Stimulated activated naive CD8-positive, alpha-beta T cell treated with anti-CD3 and anti-CD28 coated beads, Interleukin-15, Interleukin-2, amounts not matched to agents 100 U/mL and 50 U/mL, for 24 hours (primary cell): ENCODE measurements around the gene PPP2R5A.
"Not testable (repeated sequence)": the region's sequence is repeated elsewhere in the genome, so short reads cannot be mapped to it uniquely, and the experiment has no call there.

ENCODE experiments used
- ATAC-seq: fragments of 150-1000 bp; cut with Tn5 transposase; one replicate; pipeline ENCODE4 v1.10.0; 2021
- DNase-seq: peaks from one replicate; pipeline ENCODE4 v3.0.0; 2021

Gene PPP2R5A

DNA sequence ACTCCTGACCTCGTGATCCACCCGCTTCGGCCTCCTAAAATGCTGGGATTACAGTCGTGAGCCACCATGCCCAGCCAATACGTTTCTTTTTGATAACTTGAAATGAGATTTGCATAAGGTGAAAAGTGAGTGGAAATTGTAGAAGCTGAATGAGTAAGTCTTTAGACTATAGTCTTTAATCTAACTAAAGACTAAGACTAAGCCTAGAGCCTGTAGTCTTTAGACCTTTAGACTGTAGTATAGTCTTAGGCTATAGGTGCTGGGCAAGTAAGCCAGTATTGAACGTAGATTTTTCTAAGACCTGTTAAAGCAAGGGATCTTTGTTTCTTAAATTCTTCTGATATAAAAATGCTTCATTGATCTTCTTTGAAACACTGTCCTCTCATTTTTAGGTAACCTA, 12.1 kb downstream of the PPP2R5A start:
- ATAC-seq (no peak), DNase-seq (no peak)

DNA sequence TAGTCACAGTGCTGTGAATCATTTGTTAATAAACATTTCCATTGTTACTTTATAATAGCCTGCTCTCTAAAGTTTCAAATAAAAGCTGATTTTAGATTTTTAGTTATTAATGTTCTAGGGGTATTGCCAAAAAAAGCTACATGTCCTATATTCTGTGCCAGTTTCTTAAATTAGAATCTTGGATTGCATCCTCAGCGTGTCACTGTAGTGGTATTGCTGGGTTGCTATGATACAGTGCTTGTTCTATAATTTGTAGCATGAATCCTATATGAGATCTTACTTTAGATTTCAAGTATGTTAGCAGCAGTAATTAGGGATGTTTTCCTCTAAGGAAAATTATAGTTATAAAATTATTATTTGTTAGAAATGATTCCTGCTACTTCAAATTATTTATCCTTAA, 16.4 kb downstream of the PPP2R5A start:
- no peak for ATAC-seq
- DNase-seq, result no peak

DNA sequence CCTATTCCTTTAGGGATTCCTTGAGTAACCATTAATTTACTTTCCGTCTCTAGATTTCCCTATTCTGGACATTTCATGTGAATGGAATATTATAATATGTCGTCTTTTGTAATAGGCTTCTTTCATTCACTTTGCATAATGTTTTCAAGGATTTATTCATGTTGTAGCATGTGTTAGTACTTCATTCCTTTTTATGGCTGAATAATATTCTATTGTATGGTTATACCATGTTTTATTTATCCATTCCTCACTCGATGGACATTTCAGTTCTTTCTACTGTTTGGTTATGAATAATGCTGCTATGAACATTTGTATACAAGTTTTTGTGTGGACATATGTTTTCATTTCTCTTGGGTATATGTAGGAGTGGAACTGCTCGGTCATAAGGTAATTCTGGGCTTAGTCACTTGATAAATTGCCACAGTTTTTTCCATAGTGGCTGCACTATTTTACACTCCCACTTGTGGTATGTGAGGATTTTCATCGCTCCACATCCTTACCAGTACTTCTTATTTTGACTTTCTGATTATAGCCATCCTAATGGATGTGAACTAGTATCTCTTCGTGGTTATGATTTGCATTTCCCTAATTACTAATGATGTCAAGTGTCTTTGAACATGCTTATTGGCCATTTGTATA, 17.7 kb downstream of the PPP2R5A start:
- ATAC-seq, result peak; percentile 95
- no peak for DNase-seq

DNA sequence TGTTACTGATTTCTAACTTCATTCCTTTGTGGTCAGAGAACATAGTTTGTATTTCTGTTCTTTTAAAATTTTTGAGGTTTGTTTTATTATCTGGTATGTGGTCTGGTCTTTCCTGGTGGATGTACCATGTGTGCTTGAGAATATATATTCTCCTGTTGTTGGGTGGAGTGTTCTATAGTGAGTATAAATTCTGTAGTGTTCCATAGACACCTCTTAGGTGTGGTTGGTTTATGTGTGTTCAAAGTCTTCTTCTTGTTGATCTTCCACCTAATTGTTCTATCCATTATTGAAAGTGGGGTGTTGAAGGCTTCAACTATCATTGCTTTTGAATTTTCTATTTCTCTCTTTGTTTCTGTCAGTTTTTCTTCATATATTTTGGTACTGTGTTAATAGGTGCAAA, 20.1 kb downstream of the PPP2R5A start:
- DNase-seq (no peak), ATAC-seq (no peak)

DNA sequence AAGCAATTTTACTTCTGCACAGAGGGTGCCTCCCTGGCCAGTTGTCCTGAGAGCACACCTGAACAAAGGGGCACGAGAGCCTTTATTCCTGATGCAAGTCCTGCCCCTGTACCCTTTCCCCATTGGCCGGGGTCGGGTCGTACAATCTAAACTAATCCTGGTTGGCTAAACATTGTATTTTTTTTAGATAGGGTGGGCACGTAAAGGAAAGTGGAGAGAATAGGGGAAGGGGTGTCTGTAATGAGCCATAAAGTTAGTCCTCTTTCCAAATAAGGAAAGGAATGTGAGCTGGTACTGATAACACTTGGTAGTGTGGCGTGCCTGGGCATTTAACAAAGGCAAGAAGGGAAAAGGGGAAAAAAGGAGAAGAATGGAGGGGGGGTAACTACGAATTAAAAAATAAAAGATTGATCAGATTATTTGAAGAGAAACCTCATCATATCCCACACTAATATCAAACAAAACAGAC, 20.8 kb downstream of the PPP2R5A start:
- not testable (repeated sequence) for DNase-seq, ATAC-seq

DNA sequence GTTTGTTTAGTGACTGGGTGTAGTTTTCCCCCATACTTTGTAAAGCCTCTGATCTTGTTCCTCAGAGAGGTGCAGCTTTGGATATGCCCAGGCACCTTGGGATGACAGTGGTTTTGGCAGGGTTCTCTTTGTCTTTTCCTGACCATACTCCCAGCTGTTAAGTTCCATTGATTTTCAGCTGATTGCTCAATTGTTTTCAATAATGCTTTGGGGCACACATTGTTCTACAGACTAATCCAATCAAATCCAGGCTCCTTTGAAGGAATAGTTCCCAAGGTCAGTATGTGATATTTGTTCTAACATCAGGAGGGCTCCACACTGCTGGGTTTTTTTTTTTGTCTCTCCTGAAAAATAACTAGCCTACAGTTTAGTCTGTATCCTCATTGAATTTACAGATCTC, 24.8 kb downstream of the PPP2R5A start:
- DNase-seq, result no peak
- no peak for ATAC-seq

DNA sequence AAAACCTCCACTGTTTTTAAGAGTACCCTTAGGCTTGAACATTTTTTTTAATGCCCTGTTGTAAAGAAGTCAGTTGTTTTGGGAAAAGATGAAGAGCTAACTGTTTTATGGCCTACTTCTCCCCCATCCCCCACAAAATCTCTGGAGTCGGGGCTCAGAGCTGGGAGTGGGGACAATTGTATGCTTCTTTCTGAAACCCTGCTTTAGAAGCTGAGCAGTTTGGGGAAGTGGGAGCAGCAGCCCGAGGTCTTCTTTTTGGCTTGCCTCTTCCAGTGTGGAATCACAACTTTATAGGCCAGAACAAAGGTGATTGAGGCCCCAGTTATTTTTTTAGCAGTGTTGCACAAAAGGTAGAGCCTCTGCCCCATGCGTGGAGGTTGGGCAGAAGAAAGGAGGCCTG, 25.2 kb downstream of the PPP2R5A start:
- DNase-seq (no peak), ATAC-seq (no peak)

DNA sequence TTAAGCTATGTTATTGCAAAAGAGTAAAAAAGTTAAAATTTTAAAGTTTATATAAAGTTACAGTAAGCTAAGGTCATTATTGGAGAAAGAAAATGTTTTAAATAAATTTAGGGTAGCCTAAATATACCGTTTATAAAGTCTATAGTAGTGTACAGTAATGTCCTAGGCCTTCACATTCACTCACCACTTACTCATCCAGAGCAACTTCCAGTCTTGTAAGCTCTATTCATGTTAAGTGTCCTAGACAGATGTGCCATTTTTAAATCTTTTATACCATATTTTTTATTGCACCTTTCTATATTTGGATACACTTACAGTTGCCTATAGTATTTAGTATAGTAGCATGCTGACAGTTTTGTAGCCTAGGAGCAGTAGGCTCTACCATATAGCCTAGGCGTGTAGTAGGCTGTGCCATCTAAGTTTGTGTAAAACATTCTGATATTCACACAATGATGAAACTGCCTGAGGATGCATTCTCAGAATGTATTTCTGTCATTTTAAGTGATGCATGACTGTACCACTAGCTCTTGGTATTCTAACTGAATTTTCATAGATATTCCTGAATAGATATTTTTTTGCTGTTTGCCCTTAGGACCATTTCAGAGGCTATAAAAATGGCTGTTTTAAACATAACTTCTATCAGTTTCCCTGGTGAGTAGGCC, 26.8 kb downstream of the PPP2R5A start:
- ATAC-seq (no peak), DNase-seq (no peak)

DNA sequence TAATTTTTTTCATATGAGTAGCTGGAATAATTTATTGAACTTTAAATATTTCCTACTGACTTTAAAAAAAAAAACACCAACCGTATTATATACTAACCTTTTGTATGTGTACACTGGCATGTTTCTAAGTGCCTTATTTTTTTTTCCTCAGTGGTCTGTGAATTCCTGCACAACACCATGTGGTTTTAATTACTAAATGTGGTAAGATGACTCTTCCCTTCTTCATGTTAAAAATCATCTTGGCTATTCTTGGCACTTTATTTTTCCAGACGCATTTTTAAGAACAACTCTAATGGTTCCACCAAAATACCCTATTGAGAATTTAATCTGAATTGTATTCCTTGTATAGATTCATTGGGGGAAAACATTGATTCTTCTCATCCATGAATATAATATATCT, 28.4 kb downstream of the PPP2R5A start:
- no peak for DNase-seq
- no peak for ATAC-seq

DNA sequence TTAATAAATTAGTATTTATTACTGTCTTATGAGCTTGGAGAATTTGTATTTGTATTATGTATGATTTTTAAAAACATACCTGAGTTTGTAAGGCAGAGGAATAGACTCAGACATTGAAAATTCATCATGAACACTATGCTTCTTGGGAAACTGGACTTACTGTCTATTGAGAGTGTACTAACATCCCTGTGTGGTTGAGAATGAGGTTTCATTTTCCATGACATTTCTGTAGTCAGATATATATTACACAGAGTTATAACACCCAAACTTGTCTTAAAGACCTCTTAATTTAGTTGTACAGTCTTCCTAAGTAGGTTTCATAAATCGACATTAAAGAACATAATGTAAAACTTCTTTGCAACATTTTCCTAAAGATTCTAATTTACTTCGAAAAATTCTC, 30.0 kb downstream of the PPP2R5A start:
- DNase-seq (no peak), ATAC-seq (peak; percentile 71)

DNA sequence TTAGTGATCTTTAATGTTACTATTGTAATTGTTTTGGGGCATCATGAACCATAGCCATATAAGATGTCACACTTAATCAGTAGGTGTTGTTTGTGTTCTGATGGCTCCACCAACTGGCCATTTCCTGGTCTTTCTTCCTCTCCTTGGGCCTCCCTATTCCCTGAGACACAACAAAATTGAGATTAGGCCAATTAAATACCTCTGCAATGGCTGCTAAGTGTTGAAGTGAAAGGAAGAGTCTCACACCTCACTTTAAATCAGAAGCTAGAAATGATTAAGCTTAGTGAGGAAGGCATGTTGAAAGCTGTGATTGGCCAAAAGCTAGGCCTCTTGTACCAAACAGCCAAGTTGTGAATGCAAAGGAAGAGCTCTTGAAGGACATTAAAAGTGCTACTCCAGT, 30.7 kb downstream of the PPP2R5A start:
- no peak for DNase-seq
- ATAC-seq, result peak; percentile 55

DNA sequence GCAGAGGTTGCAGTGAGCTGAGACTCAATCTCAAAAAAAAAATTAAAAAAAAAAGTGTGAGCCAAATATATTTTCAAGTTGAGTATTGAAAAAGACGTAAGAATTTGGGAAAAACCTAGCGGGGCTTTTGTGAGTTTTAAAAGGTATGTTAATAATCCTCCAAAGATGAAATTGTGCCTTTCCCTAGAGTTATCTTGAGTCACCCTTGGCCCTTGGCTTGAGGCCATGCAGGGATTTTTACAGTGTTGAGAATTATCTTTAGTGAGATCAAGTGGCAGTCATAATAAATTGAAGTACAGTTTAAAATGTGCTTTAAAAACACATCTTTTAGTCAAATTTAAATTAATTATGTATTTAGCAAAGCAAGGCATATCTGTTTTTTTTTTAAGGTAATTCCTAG, 32.7 kb downstream of the PPP2R5A start:
- ATAC-seq (no peak), DNase-seq (no peak)

DNA sequence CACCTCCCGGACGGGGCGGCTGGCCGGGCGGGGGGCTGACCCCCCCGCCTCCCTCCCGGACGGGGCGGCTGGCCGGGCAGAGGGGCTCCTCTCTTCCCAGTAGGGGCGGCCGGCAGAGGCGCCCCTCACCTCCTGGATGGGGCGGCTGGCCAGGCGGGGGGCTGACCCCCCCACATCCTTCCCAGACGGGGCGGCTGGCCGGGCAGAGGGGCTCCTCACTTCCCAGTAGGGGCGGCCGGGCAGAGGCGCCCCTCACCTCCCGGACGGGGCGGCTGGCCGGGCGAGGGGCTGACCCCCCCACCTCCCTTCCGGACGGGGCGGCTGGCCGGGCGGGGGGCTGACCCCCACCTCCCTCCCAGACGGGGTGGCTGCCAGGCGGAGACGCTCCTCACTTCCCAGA, 35.8 kb downstream of the PPP2R5A start:
- not testable (repeated sequence) for DNase-seq, ATAC-seq

DNA sequence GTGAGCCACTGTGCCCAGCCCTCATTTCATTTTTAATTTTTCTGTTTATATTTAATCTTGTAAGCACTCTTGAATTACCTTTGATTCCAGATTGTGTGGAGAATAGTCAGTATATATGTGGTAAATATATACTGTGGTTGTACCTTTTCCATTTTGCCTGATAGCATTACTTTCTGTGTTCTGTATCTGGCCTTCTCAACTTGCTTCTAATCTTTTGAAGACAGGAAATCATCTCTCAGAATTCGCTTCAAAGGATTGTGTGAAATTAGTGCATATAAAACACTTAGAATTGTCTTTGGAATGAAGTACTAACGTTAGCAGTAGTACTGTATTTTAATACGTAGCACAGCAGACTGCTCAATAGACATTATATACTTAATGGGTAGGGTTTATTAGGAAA, 37.9 kb downstream of the PPP2R5A start:
- ATAC-seq, result no peak
- no peak for DNase-seq

DNA sequence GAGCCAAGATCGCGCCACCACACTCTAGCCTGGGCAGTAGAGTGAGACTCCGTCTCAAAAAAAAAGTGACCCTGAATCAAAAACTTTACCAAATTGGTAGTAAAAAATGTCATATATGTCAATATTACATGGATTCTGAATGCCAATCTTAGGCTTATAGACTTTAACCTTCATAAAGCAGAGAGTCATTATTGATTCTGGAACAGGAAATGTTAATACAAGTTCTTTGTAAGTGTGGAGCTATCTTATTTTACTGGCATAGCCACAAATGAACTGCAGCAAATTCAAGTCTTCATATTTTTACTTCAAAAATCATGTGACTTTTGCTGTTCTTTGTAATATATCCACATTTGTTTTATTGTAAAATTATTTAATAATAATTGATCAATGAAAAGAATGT, 41.3 kb downstream of the PPP2R5A start:
- DNase-seq (no peak), ATAC-seq (no peak)

DNA sequence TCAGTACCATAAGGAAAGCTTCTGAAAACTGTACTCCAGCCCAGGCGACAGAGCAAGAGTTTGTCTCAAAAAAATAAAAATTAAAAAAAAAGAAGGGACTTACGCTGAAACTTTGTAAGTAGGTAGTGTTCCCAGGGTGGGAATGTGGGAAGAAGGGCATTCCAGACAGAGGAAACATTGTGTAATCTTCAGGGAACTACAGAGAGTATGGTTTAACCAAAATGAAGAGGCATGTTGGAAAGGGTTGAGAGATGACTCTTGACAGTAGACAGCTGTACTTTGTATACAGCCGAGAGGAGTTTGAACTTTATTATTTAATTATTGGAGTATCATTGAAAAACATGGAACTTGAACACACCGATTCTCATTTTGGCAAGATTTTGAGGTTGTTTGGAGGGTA, 43.0 kb downstream of the PPP2R5A start:
- ATAC-seq, result no peak

DNA sequence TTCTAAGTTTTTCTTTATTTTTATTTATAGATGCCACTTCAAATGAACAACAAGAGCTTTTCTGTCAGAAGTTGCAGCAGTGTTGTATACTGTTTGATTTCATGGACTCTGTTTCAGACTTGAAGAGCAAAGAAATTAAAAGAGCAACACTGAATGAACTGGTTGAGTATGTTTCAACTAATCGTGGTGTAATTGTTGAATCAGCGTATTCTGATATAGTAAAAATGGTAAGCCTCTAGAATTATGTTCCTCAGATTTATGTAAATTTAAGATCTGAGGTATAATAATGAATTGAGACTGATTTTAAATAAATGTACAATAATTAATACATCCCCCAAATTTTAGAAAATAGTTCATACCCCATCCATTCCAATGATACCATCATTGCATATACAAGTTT, 43.9 kb downstream of the PPP2R5A start:
- ATAC-seq, result no peak

More for the DNA sequence above, 43.0 kb downstream of the PPP2R5A start:
- DNase-seq, result no peak

DNA sequence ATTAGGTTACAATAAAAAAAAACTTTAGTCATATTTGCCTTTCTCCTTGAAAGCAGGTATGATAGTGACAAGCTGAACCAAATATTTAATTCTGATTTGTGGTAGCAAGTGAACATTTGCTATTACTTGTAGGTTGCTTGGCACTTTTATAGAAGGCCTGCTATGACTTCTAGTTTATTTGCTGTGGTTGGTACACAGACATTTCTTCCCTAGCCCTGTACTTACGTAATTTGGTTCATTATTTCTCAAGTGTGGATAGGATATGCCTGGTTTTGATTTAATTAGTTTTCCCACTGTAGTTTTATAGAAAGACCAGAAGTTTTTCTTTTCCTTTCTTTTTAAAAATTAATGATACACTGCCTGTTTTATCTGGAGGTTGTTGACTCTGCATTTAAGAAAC, 55.9 kb downstream of the PPP2R5A start:
- ATAC-seq, result no peak

More for the DNA sequence above, 43.9 kb downstream of the PPP2R5A start:
- no peak for DNase-seq

DNA sequence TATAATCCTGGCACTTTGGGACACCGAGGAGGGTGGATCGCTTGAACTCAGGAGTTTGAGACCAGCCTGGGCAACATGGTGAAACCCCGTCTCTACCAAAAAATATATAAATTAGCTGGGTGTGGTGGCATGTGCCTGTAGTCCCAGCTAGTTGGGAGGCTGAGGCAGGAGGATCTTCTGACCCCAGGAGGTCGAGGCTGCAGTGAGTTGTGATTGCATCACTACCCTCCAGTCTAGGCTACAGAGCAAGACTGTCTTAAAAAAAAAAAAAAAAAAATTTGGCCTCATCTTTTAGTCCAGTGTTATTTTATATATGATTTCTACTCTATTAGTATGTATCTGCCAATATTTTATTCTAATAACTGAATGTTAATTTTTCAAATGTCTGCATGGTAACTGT, 59.7 kb downstream of the PPP2R5A start:
- ATAC-seq (no peak), DNase-seq (no peak)

More for the DNA sequence above, 55.9 kb downstream of the PPP2R5A start:
- DNase-seq, result no peak

DNA sequence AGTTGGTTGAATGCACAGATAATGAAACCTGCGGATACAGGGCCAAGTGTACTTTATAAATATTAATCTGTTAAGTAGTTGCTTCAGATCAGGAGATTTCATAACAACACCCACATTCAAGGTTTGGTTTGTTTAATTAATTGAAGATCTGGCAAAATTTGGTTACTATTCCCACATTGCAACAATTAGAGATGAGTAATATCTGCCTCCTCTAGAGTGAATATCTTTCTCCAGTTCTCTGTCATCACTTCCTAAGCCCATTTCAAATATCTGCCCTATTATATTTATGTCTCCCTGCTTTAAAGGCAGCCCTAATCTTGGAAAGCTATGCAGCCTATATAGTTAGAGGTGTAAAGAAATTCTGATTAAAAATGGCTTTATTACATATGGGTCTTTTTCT, 61.4 kb downstream of the PPP2R5A start:
- no peak for DNase-seq
- ATAC-seq, result no peak

DNA sequence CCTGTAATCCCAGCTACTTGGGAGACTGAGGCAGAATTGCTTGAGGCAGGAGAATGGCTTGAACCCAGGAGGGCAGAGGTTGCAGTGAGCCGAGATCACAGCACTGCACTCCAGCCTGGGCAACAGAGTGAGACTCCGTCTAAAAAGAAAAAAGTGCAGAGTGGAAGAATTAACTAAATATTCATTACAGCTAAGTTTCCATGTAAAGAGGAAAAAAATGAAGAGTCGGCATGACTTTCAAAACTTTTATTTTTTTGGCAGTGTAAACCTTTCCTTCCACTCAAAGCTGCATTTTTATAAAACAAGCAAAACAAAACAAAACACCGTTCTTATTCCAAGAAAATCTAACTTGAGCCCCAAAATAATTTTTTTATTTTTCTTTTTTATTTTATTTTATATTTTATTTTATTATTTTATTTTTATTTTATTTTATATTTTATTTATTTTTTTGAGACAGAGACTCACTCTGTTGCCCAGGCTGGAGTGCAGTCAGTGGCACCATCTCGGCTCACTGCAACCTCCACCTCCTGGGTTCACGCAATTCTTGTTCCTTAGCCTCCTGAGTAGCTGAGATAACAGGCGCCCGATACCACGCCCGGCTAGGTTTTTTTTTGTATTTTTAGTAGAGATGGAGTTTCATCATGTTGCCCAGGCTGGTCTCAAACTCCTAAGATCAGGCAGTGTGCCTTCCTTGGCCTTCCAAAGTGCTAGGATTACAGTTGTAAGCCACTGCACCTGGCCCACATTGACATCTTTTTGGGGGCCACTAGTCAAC, 66.6 kb downstream of the PPP2R5A start:
- ATAC-seq (no peak), DNase-seq (no peak)

DNA sequence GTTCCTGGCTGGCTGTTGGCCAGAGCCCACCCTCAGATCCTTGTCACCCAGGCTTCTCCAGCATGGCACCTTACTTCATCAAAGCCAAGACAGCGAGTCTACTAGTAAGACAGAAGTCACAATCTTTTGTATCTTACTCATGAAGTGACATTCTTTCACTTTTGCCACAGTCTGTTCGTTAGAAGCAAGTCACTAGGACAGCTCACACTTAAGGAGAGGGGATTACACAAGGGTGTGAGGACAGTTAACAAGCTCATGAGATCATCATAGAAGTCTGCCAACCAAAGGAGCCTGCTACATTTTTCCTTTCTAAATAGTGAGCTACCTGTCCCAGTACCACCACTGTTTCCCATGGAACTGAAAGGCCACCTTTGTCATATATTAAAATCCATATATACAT, 68.0 kb downstream of the PPP2R5A start:
- no peak for DNase-seq
- ATAC-seq, result no peak

DNA sequence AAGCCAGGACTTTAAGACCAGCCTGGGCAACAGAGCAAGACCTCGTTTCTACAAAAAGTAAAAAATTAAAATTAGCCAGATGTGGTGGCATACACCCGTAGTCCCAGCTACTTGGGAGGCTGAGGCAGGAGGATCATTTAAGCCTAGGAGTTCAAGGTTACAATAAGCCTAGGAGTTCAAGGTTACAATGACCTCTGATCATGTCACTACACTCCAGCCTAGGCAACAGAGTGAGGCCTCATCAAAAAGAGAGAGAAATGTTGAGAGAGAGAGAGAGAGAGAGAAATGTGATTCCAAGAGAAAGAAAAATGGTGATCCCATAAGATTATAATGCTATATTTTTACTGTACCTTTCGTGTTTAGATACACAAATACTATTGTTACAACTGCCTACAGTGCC, 69.3 kb downstream of the PPP2R5A start:
- DNase-seq (no peak), ATAC-seq (no peak)
